ENCODE data around the gene PHKB. TPM values are rescaled to one million over a fixed set of nuclear protein-coding genes. Genes with fewer than 3 reads are reported as not detected.

Gene PHKB
- total and polyA plus RNA-seq, 2 of the 8 experiments (the other 6 are each of a cell fraction or from before 2014, with no cell fraction given), result 18.6 to 38.3 TPM

DNA sequence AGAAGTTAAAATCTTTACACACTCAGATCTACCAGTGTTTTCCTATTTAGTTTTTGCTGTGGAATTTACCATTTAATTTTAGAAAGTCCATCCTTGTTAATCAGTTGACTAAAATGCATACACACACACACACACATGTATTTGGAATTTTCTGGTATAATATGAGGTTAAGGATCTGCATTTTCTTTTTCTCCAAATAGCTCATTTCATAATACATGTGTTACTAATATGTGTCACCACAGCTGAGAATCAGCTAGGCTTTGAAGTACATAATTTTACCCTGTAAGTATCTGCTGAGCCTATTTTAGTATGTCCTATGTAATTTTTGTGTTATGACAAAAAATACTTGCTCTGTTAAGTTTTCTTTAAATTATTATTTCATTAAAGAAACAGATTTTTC lies 143.2 kb downstream of the PHKB start:
- no peak overlapping the region for H2AFZ ChIP-seq (ENCODE audit: low read length)
- H2BK12ac ChIP-seq (ENCODE audit: low read depth, low read length), result no peak overlapping the region
- no peak overlapping the region for H3K27ac ChIP-seq (ENCODE audit: low read depth, low read length)
- H2BK15ac ChIP-seq (ENCODE audit: low read length), result no peak overlapping the region
- no peak overlapping the region for H3K4me3 ChIP-seq (ENCODE audit: extremely low read depth in 1 of 4, insufficient read depth in 2 of 4, low read depth in 3 of 4, low read length in 4 of 4)
- H2BK5ac ChIP-seq (ENCODE audit: low read depth, low read length), result no peak overlapping the region
- no peak for DNase-seq (ENCODE audit: low read depth in 1 of 2, low spot score in 2 of 2)
- H2AK5ac ChIP-seq (ENCODE audit: low read depth, low read length), result no peak overlapping the region
- no peak overlapping the region for H3K23ac ChIP-seq (ENCODE audit: insufficient read length)
- TF ChIP-seq E2F6 (IDR thresholded peaks at IDR 0.05), result no peak
- no peak for TF ChIP-seq SIRT6 (IDR thresholded peaks at IDR 0.05; ENCODE audit: low read length)
- TF ChIP-seq TBP (IDR thresholded peaks at IDR 0.05; ENCODE audit: low read depth, low read length), result no peak
- no peak for TF ChIP-seq SP1 (IDR thresholded peaks at IDR 0.05; ENCODE audit: low read depth, low read length)
- TF ChIP-seq CBX8 (IDR thresholded peaks at IDR 0.05; ENCODE audit: borderline replicate concordance, low read depth, low read length), result no peak
- no peak for TF ChIP-seq CBX5 (IDR thresholded peaks at IDR 0.05; ENCODE audit: low read depth, low read length)
- no peak for TF ChIP-seq TEAD4 (IDR thresholded peaks at IDR 0.05; ENCODE audit: low read depth, low read length)
- no peaks in the 10 kb centered on the region for H3K4me1 ChIP-seq (replicated peaks in 1 of 4; ENCODE audit: control insufficient read depth in 3 of 4, insufficient read depth in 4 of 4, low read length in 3 of 4)
- no peak overlapping the region for H4K5ac ChIP-seq (ENCODE audit: insufficient read length, low read depth, low read length)
- no peaks in the 10 kb centered on the region for H3K79me1 ChIP-seq (ENCODE audit: low read depth, low read length)
- H2BK20ac ChIP-seq (ENCODE audit: low read length), result no peak overlapping the region
- no peak for FAIRE-seq
- H3K79me2 ChIP-seq (ENCODE audit: control insufficient read depth in 1 of 2, insufficient read depth in 2 of 2, low read length in 2 of 2), result no peaks in the 10 kb centered on the region
- no peak overlapping the region for H2BK120ac ChIP-seq (replicated peaks; ENCODE audit: low read depth, low read length)
- 0 out of 4 replicates have a peak, but pooled peaks cover 0 to 4% of the 10 kb centered on the region in 2 experiments for H3K9me3 ChIP-seq (ENCODE audit: insufficient read depth in 2 of 2, low read depth in 1 of 2, low read length in 1 of 2)
- no peak overlapping the region for H4K91ac ChIP-seq (replicated peaks; ENCODE audit: insufficient read length, low read length)
- H3K14ac ChIP-seq (ENCODE audit: insufficient read length), result no peak overlapping the region
- no peak overlapping the region for H3K4ac ChIP-seq (replicated peaks; ENCODE audit: insufficient read length, low read depth, low read length)
- H4K8ac ChIP-seq (ENCODE audit: extremely low read depth, insufficient read depth, low read length), result no peak overlapping the region
- no peak overlapping the region for H3K4me2 ChIP-seq (ENCODE audit: insufficient read depth in 1 of 2, low read depth in 2 of 2, low read length in 2 of 2)
- H3K23me2 ChIP-seq (ENCODE audit: low read depth, low read length), result no peaks in the 10 kb centered on the region
- H3K27me3 ChIP-seq (replicated peaks in 1 of 4; ENCODE audit: control insufficient read depth in 3 of 4, extremely low read depth in 1 of 4, insufficient read depth in 3 of 4, low read length in 3 of 4), result no peaks in the 10 kb centered on the region
- H3K56ac ChIP-seq (replicated peaks; ENCODE audit: insufficient read length, low read depth, low read length), result no peak overlapping the region
- no peak overlapping the region for H3K18ac ChIP-seq (ENCODE audit: extremely low read depth, low read length)
- ChIA-PET CTCF (ENCODE audit: partially characterized antibody) (interaction anchor here (1.8 kb wide), 1 partner anchor 7 kb away, joined by 3 read pairs; no protein-coding TSS in a partner anchor), POLR2A (ENCODE audit: partially characterized antibody) (no interaction called here)
- no peaks in the 10 kb centered on the region for H3K36me3 ChIP-seq (ENCODE audit: control insufficient read depth in 2 of 4, insufficient read depth in 4 of 4, low read length in 3 of 4)
- no peak overlapping the region for H3K9ac ChIP-seq (replicated peaks in 1 of 4; ENCODE audit: extremely low read depth in 1 of 4, low read depth in 3 of 4, low read length in 3 of 4)
- H4K20me1 ChIP-seq (replicated peaks in 1 of 2; ENCODE audit: control insufficient read depth in 1 of 2, insufficient read depth in 2 of 2, low read length in 2 of 2), result no peaks in the 10 kb centered on the region

All from H1 (cell line).